IMR-90 (cell line): ENCODE results near the gene DBN1. TPM values are rescaled to one million over a fixed set of nuclear protein-coding genes. Genes with fewer than 3 reads are reported as not detected.

Experiments
- ATAC-seq: fragments of 200-7000 bp; cut with Tn5 transposase; 2 replicates; pipeline ENCODE4 v1.9.1; 2020; ENCODE audit warnings: low read depth, mild to moderate bottlenecking, moderate library complexity
- BruUV-seq: library from RNA; stranded (reverse); fragments of 400-500 nt; replicated peaks from 2 replicates; lab custom pipeline; 2021; lab: Mats Ljungman, UMichigan
- CTCF ChIA-PET: fragments of 300-600 bp; formaldehyde crosslinking; extraction: SDS; loops from one replicate; lab custom pipeline; 2021; ENCODE audit warnings: antibody characterized with exemption; lab: Yijun Ruan, JAX
- POLR2A ChIA-PET: fragments of 300-600 bp; sonication (Branson Sonifier 250); formaldehyde crosslinking; loops from one replicate; lab custom pipeline; 2022; ENCODE audit warnings: antibody characterized with exemption; ENCODE audit not compliant: unreplicated experiment; lab: Charles Lee
- DNase-seq: peaks from one replicate; pipeline ENCODE4 v3.0.0; 2013
- H2AFZ ChIP-seq: replicated peaks from 2 replicates; pipeline ENCODE3; 2013; ENCODE audit warnings: low read length, mild to moderate bottlenecking; ENCODE audit not compliant: poor library complexity
- H2AK5ac ChIP-seq: 2 replicates; pipeline ENCODE4 v1.6.1; 2013; ENCODE audit warnings: low read depth, low read length, inconsistent platforms
- H2AK9ac ChIP-seq: replicated peaks from 2 replicates; pipeline ENCODE3; 2013; ENCODE audit warnings: mild to moderate bottlenecking, low read depth, low read length, moderate library complexity; ENCODE audit not compliant: poor library complexity
- H2BK120ac ChIP-seq: 2 replicates; pipeline ENCODE4 v1.6.1; 2013; ENCODE audit warnings: low read depth, low read length, inconsistent platforms
- H2BK15ac ChIP-seq: 3 replicates; pipeline ENCODE4 v1.6.1; 2013; ENCODE audit warnings: low read depth, low read length, inconsistent platforms
- H2BK20ac ChIP-seq: 2 replicates; pipeline ENCODE4 v1.6.1; 2013; ENCODE audit warnings: low read depth, mild to moderate bottlenecking, inconsistent platforms, low read length, moderate library complexity
- H2BK5ac ChIP-seq: 2 replicates; pipeline ENCODE4 v1.6.1; 2013; ENCODE audit warnings: mild to moderate bottlenecking, low read depth, low read length, inconsistent platforms; ENCODE audit not compliant: poor library complexity, severe bottlenecking
- H3K14ac ChIP-seq: replicated peaks from 2 replicates; pipeline ENCODE4 v1.6.1; 2013; ENCODE audit warnings: low read depth, low read length, inconsistent platforms
- H3K18ac ChIP-seq: 2 replicates; pipeline ENCODE4 v1.6.1; 2013; ENCODE audit warnings: low read depth, low read length, control low read depth
- H3K23ac ChIP-seq: 2 replicates; pipeline ENCODE4 v1.6.1; 2013; ENCODE audit warnings: low read depth, low read length, inconsistent platforms
- H3K27ac ChIP-seq: 2 replicates; pipeline ENCODE4 v1.5.1; 2013; ENCODE audit warnings: mild to moderate bottlenecking, control low read depth, low read length; ENCODE audit not compliant: insufficient read depth
- H3K27me3 ChIP-seq: 2 replicates; pipeline ENCODE4 v1.6.1; 2013; ENCODE audit warnings: low read length; ENCODE audit not compliant: control insufficient read depth, insufficient read depth
- H3K36me3 ChIP-seq: 2 replicates; pipeline ENCODE4 v1.6.1; 2013; ENCODE audit warnings: low read length, mixed read lengths; ENCODE audit not compliant: control insufficient read depth, insufficient read depth
- H3K4ac ChIP-seq: 2 replicates; pipeline ENCODE4 v1.6.1; 2013; ENCODE audit warnings: low read depth, low read length, inconsistent platforms
- H3K4me1 ChIP-seq: 2 replicates; pipeline ENCODE4 v1.6.1; 2013; ENCODE audit warnings: low read length, mixed read lengths; ENCODE audit not compliant: control insufficient read depth, insufficient read depth
- H3K4me2 ChIP-seq: 2 replicates; pipeline ENCODE4 v1.6.1; 2013; ENCODE audit warnings: low read depth, mild to moderate bottlenecking, control low read depth, low read length, moderate library complexity
- H3K4me3 ChIP-seq: 2 replicates; pipeline ENCODE4 v1.5.1; 2013; ENCODE audit warnings: low read depth, mild to moderate bottlenecking, control low read depth, low read length, moderate library complexity; ENCODE audit not compliant: insufficient read depth
- H3K56ac ChIP-seq: 2 replicates; pipeline ENCODE4 v1.6.1; 2013; ENCODE audit warnings: low read length, inconsistent platforms; ENCODE audit not compliant: insufficient read depth; ENCODE audit errors: extremely low read depth
- H3K79me1 ChIP-seq, 2 experiments: 2 replicates each; pipeline ENCODE4 v1.6.1; 2013; ENCODE audit warnings: low read length in 2 of 2, inconsistent platforms in 1 of 2, low read depth in 1 of 2
- H3K9ac ChIP-seq: 2 replicates; pipeline ENCODE4 v1.6.1; 2013; ENCODE audit warnings: low read depth, low read length, control low read depth
- H3K9me1 ChIP-seq: 2 replicates; pipeline ENCODE4 v1.6.1; 2013; ENCODE audit warnings: low read length, inconsistent platforms; ENCODE audit not compliant: insufficient read depth
- H3K9me3 ChIP-seq: 2 replicates; pipeline ENCODE4 v1.6.1; 2013; ENCODE audit warnings: low read length; ENCODE audit not compliant: control insufficient read depth, insufficient read depth
- H4K20me1 ChIP-seq: 2 replicates; pipeline ENCODE4 v1.6.1; 2013; ENCODE audit warnings: low read length, inconsistent platforms; ENCODE audit not compliant: insufficient read depth
- H4K5ac ChIP-seq: 2 replicates; pipeline ENCODE4 v1.6.1; 2013; ENCODE audit warnings: mild to moderate bottlenecking, low read depth, low read length, control low read depth
- H4K8ac ChIP-seq, 2 experiments: 2 replicates each; pipeline ENCODE4 v1.6.1; 2013; ENCODE audit warnings: low read depth in 2 of 2, low read length in 2 of 2, control low read depth in 1 of 2, inconsistent platforms in 1 of 2
- H4K91ac ChIP-seq: 2 replicates; pipeline ENCODE4 v1.6.1; 2013; ENCODE audit warnings: low read depth, low read length, inconsistent platforms; ENCODE audit not compliant: insufficient read depth
- BHLHE40 ChIP-seq: fragments of 150-350 bp; IDR thresholded peaks from 2 replicates; pipeline ENCODE4 v1.6.1; 2016; ENCODE audit warnings: mild to moderate bottlenecking, low read depth, low read length
- CEBPB ChIP-seq: IDR thresholded peaks from 2 replicates; pipeline ENCODE4 v1.6.1; 2012; ENCODE audit warnings: low read depth, low read length, improper control_type of control experiment
- CHD1 ChIP-seq: IDR thresholded peaks from 2 replicates; pipeline ENCODE4 v1.6.1; 2012; ENCODE audit warnings: low read depth, low read length, improper control_type of control experiment
- FOS ChIP-seq: fragments of 150-350 bp; IDR thresholded peaks from 2 replicates; pipeline ENCODE4 v1.6.1; 2016; ENCODE audit warnings: low read depth, low read length
- MAFK ChIP-seq: IDR thresholded peaks from 2 replicates; pipeline ENCODE4 v1.6.1; 2012; ENCODE audit warnings: low read depth, low read length, improper control_type of control experiment
- MAZ ChIP-seq: IDR thresholded peaks from 2 replicates; pipeline ENCODE4 v1.6.1; 2012; ENCODE audit warnings: low read depth, mild to moderate bottlenecking, low read length, improper control_type of control experiment, moderate library complexity, borderline replicate concordance
- MXI1 ChIP-seq: IDR thresholded peaks from 2 replicates; pipeline ENCODE4 v1.6.1; 2012; ENCODE audit warnings: low read depth, mild to moderate bottlenecking, low read length, moderate library complexity, borderline replicate concordance
- NFE2L2 ChIP-seq: fragments of 150-350 bp; IDR thresholded peaks from 2 replicates; pipeline ENCODE4 v1.6.1; 2016; ENCODE audit warnings: low read depth, mild to moderate bottlenecking, low read length
- POLR2A ChIP-seq: IDR thresholded peaks from 2 replicates; pipeline ENCODE4 v1.6.1; 2012; ENCODE audit warnings: mild to moderate bottlenecking, low read depth, low read length
- RAD21 ChIP-seq: IDR thresholded peaks from 2 replicates; pipeline ENCODE4 v1.6.1; 2012; ENCODE audit warnings: low read length, improper control_type of control experiment
- RCOR1 ChIP-seq: IDR thresholded peaks from 2 replicates; pipeline ENCODE4 v1.6.1; 2012; ENCODE audit warnings: mild to moderate bottlenecking, low read length, improper control_type of control experiment; ENCODE audit not compliant: insufficient replicate concordance
- RFX5 ChIP-seq: IDR thresholded peaks from 2 replicates; pipeline ENCODE4 v1.8.0; 2012; ENCODE audit warnings: low read depth, mild to moderate bottlenecking, low read length, moderate library complexity
- SMC3 ChIP-seq: fragments of 150-350 bp; IDR thresholded peaks from 2 replicates; pipeline ENCODE4 v1.6.1; 2016; ENCODE audit warnings: low read depth, mild to moderate bottlenecking, antibody characterized with exemption, low read length, moderate library complexity
- WGBS, 2 experiments: methylation state at CpG; one replicate each; pipeline versions ENCODE4 v1.1.5 to v1.1.7; 2013; ENCODE audit warnings: missing lambda C conversion rate in 2 of 2; ENCODE audit not compliant: insufficient read length in 1 of 2; ENCODE audit errors: extremely low coverage in 2 of 2; 5-methylcytosine and 5-hydroxymethylcytosine counted together
- dilution Hi-C: fragments of 300-500 bp; cut with HindIII; formaldehyde crosslinking; loops from one replicate; pipeline ENCODE4 v1.14.3; 2018; ENCODE audit warnings: low sequenced_read_pairs; ENCODE audit not compliant: unreplicated experiment
- in situ Hi-C: fragments of 300-500 bp; cut with MboI; formaldehyde crosslinking; loops from 3 replicates; pipeline ENCODE4 v1.14.3; 2019; ENCODE audit warnings: low sequenced_read_pairs, inconsistent platforms, mixed read lengths
- intact Hi-C: fragments of 100-400 bp; cut with micrococcal nuclease; formaldehyde crosslinking; loops from 2 replicates; pipeline ENCODE4 v1.10.0; 2022
- polyA plus RNA-seq, 3 experiments: library from polyadenylated mRNA; depleted of rRNA; stranded (reverse); fragments of >200 nt; gene quantifications; 2 replicates each; pipeline ENCODE4 v1.2.3, GENCODE V29; 2012; ENCODE audit warnings: low replicate concordance in 1 of 3
- total RNA-seq: library from RNA; depleted of rRNA; stranded (reverse); fragments of >200 nt; gene quantifications from 2 replicates; pipeline ENCODE4 v1.2.3, GENCODE V29; 2012
- TF ChIP-seq, protein P1 (sequence below): fragments of 150-350 bp; IDR thresholded peaks from 2 replicates; pipeline ENCODE4 v1.6.1; 2017; ENCODE audit warnings: mild to moderate bottlenecking, antibody characterized with exemption, low read length, low read depth
- TF ChIP-seq, protein P2 (sequence below): conservative IDR thresholded peaks from 2 replicates; pipeline ENCODE4 v1.5.1; 2012; ENCODE audit warnings: mild to moderate bottlenecking, low read depth, low read length, improper control_type of control experiment
- TF ChIP-seq, protein P3 (sequence below): fragments of 150-350 bp; IDR thresholded peaks from 2 replicates; pipeline ENCODE4 v1.6.1; 2016; ENCODE audit warnings: low read depth, mild to moderate bottlenecking, low read length, moderate library complexity, borderline replicate concordance

Gene DBN1
- total and polyA plus RNA-seq, 2 of the 4 experiments (the other 2 are of a cell fraction): 122 to 187 TPM

DNA sequence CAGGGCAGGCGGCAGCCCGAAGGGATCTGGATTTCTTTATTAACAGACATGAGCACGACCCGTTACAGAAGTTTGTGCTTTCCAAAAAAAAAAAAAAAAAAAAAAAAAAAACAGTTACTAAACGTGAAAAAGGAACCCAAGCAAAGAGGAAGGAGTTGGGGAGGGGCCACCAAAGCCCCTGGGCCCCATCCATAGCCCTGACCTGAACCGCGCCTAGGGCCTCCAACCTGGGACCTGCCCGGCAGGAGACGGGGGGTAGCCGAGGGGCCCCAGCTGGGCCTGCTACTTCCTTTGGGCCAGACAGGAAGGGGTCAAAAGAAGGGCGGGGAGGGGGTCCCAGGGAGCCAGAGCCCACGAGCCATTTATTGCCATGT, 16.9 kb downstream of the DBN1 start:
- Histone ChIP-seq H3K4me3 (no peak overlapping the region), H4K20me1 (peaks cover 67% of the 10 kb centered on the region), H4K5ac (no peak overlapping the region), H2BK120ac (no peak overlapping the region), H3K4me1 (peaks cover 8% of the 10 kb centered on the region), H2AFZ (peak overlapping the region; percentile 68), H3K9ac (no peak overlapping the region), H3K14ac (no peak overlapping the region), H3K27ac (no peak overlapping the region), H3K23ac (no peak overlapping the region), H3K36me3 (peaks cover 43% of the 10 kb centered on the region), H3K4me2 (no peak overlapping the region), H3K9me3 (no peaks in the 10 kb centered on the region), H4K8ac (no peak overlapping the region), H2AK9ac (peak overlapping the region; percentile 28), H3K56ac (no peak overlapping the region), H3K18ac (no peak overlapping the region), H2AK5ac (no peak overlapping the region), H3K4ac (no peak overlapping the region), H3K79me1 (peaks cover 4 to 14% of the 10 kb centered on the region in 2 experiments; a peak in 3 of 4 replicates), H2BK5ac (no peak overlapping the region), H3K27me3 (no peaks in the 10 kb centered on the region), H4K91ac (no peak overlapping the region), H2BK20ac (no peak overlapping the region), H3K9me1 (no peaks in the 10 kb centered on the region), H2BK15ac (no peak overlapping the region)
- ATAC-seq (no peak), DNase-seq (no peak)
- no TSS peak for BruUV-seq
- WGBS, 2 experiments: 65% methylated on average over 4 of the region's 12 CpGs; no CpG with 5 or more reads in 1 of the 2 experiments
- ChIA-PET CTCF (interaction anchor here (0.8 to 1.6 kb wide), 4 partner anchors 11 to 67 kb away, joined by 4 to 11 read pairs (median 4); no protein-coding TSS in a partner anchor), POLR2A (no interaction called here)
- TF ChIP-seq NFE2L2 (no peak), RFX5 (no peak), BHLHE40 (no peak), CHD1 (no peak), CEBPB (no peak), MAZ (no peak), FOS (no peak), RAD21 (no peak), MAFK (no peak), RCOR1 (no peak), MXI1 (no peak), POLR2A (no peak), SMC3 (no peak)
- TF ChIP-seq, protein P1, sequence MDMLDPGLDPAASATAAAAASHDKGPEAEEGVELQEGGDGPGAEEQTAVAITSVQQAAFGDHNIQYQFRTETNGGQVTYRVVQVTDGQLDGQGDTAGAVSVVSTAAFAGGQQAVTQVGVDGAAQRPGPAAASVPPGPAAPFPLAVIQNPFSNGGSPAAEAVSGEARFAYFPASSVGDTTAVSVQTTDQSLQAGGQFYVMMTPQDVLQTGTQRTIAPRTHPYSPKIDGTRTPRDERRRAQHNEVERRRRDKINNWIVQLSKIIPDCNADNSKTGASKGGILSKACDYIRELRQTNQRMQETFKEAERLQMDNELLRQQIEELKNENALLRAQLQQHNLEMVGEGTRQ: no peak
- TF ChIP-seq, protein P2, sequence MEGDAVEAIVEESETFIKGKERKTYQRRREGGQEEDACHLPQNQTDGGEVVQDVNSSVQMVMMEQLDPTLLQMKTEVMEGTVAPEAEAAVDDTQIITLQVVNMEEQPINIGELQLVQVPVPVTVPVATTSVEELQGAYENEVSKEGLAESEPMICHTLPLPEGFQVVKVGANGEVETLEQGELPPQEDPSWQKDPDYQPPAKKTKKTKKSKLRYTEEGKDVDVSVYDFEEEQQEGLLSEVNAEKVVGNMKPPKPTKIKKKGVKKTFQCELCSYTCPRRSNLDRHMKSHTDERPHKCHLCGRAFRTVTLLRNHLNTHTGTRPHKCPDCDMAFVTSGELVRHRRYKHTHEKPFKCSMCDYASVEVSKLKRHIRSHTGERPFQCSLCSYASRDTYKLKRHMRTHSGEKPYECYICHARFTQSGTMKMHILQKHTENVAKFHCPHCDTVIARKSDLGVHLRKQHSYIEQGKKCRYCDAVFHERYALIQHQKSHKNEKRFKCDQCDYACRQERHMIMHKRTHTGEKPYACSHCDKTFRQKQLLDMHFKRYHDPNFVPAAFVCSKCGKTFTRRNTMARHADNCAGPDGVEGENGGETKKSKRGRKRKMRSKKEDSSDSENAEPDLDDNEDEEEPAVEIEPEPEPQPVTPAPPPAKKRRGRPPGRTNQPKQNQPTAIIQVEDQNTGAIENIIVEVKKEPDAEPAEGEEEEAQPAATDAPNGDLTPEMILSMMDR: no peak
- TF ChIP-seq, protein P3, sequence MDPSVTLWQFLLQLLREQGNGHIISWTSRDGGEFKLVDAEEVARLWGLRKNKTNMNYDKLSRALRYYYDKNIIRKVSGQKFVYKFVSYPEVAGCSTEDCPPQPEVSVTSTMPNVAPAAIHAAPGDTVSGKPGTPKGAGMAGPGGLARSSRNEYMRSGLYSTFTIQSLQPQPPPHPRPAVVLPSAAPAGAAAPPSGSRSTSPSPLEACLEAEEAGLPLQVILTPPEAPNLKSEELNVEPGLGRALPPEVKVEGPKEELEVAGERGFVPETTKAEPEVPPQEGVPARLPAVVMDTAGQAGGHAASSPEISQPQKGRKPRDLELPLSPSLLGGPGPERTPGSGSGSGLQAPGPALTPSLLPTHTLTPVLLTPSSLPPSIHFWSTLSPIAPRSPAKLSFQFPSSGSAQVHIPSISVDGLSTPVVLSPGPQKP: no peak
- in situ Hi-C loops (no loop called here), intact Hi-C loops (loop anchor here (1.0 to 2.0 kb wide), 2 partner anchors 41 to 146 kb away; partner anchors contain the start of genes MXD3 and PDLIM7), dilution Hi-C loops (no loop called here)
